Bone marrow (tissue), 2 donors: ENCODE results near the gene TMEM176B.

Experiments used
- DNase-seq, 2 donors: peaks; one replicate each; lab custom pipeline; 2025; lab: John Stamatoyannopoulos, UW

Gene TMEM176B

GRCh38 chr7:150751702-150752101, 48.5 kb downstream of the TMEM176B start:
- no peak for DNase-seq

- no peak for DNase-seq
These were observed 51.8 kb downstream of the TMEM176B start for GRCh38 chr7:150748376-150748775.

- DNase-seq: no peak
These were observed 53.2 kb downstream of the TMEM176B start for GRCh38 chr7:150746921-150747320.

GRCh38 chr7:150745876-150746275, 54.3 kb downstream of the TMEM176B start:
- DNase-seq: no peak

GRCh38 chr7:150745086-150745485, 55.1 kb downstream of the TMEM176B start:
- no peak for DNase-seq

GRCh38 chr7:150744041-150744656, 56.0 kb downstream of the TMEM176B start:
- DNase-seq: no peak

GRCh38 chr7:150742286-150742968, 57.7 kb downstream of the TMEM176B start:
- DNase-seq: no peak
